HepG2 (cell line): Measurements from ENCODE around the gene USP19. TPM values are rescaled to one million over a fixed set of nuclear protein-coding genes. Genes with fewer than 3 reads are reported as not detected.

Source experiments
- ATAC-seq: fragments of 200-7000 bp; cut with Tn5 transposase; 3 replicates; pipeline ENCODE4 v1.9.1; 2020; ENCODE audit warnings: mild to moderate bottlenecking, moderate library complexity
- BruUV-seq: library from RNA; stranded (reverse); fragments of 400-500 nt; replicated peaks from 2 replicates; lab custom pipeline; 2021; lab: Mats Ljungman, UMichigan
- CTCF ChIA-PET: fragments of 300-600 bp; formaldehyde crosslinking; extraction: SDS; loops from one replicate; lab custom pipeline; 2021; ENCODE audit warnings: low total read pairs, inconsistent platforms, low intra/inter-chr PET ratio; lab: Yijun Ruan, JAX
- POLR2A ChIA-PET: fragments of 350-600 bp; sonication (Branson Sonifier 250); formaldehyde crosslinking; loops from one replicate; lab custom pipeline; 2020; ENCODE audit warnings: antibody characterized with exemption, inconsistent platforms; lab: Yijun Ruan, JAX
- DNase-seq: peaks from one replicate; pipeline ENCODE4 v3.0.0-alpha.2; 2015; ENCODE audit warnings: low spot score
- FAIRE-seq: peaks from 3 replicates; lab custom pipeline; 2011; peaks lifted over from hg19 to GRCh38; lab: Jason Lieb, UNC
- H2AFZ ChIP-seq: one replicate; pipeline ENCODE4 v1.6.1; 2011; ENCODE audit warnings: low read length, inconsistent platforms
- H3K27ac ChIP-seq: fragments of 300-600 bp; 3 replicates; pipeline ENCODE4 v1.8.0; 2011; ENCODE audit warnings: mixed run types, mild to moderate bottlenecking, mixed read lengths, low read length, inconsistent platforms; ENCODE audit not compliant: insufficient read depth; ENCODE audit errors: extremely low read length
- H3K27me3 ChIP-seq, 2 experiments: fragments of 200-600 bp in 1 of 2; 2 replicates in 1 of 2; 3 replicates in 1 of 2; pipeline versions ENCODE4 v1.6.0 to v1.8.0; 2011; ENCODE audit warnings: low read length in 2 of 2, mild to moderate bottlenecking in 2 of 2, moderate library complexity in 2 of 2, inconsistent platforms in 1 of 2; ENCODE audit not compliant: insufficient read depth in 2 of 2, control insufficient read depth in 1 of 2
- H3K36me3 ChIP-seq, 2 experiments: fragments of 200-600 bp in 1 of 2; replicated peaks in 1 of 2; 2 replicates in 1 of 2; 3 replicates in 1 of 2; pipeline versions ENCODE4 v1.5.1 to v1.8.0; 2011; ENCODE audit warnings: low read length in 2 of 2, inconsistent platforms in 1 of 2; ENCODE audit not compliant: insufficient read depth in 2 of 2, control insufficient read depth in 1 of 2
- H3K4me1 ChIP-seq: 2 replicates; pipeline ENCODE4 v1.5.1; 2012; ENCODE audit warnings: low read length, inconsistent platforms; ENCODE audit not compliant: insufficient read depth
- H3K4me2 ChIP-seq: 2 replicates; pipeline ENCODE4 v1.6.0; 2011; ENCODE audit warnings: low read depth, low read length, inconsistent platforms
- H3K4me3 ChIP-seq, 3 experiments: fragments of 200-600 bp in 1 of 3; sonication (generic), shearing (Covaris generic) in 1 of 3; replicated peaks in 1 of 3; 2 replicates each; pipeline ENCODE4 v1.5.1; 2011 to 2016; ENCODE audit warnings: low read length in 3 of 3, inconsistent platforms in 2 of 3, low read depth in 2 of 3, mild to moderate bottlenecking in 2 of 3, control low read depth in 1 of 3, mixed read lengths in 1 of 3; ENCODE audit not compliant: insufficient read depth in 1 of 3
- H3K79me2 ChIP-seq: one replicate; pipeline ENCODE4 v1.6.1; 2011; ENCODE audit warnings: low read length, inconsistent platforms; ENCODE audit not compliant: insufficient read depth
- H3K9ac ChIP-seq: 2 replicates; pipeline ENCODE4 v1.6.0; 2011; ENCODE audit warnings: mild to moderate bottlenecking, low read depth, low read length, inconsistent platforms; ENCODE audit not compliant: insufficient read depth
- H3K9me3 ChIP-seq: 2 replicates; pipeline ENCODE4 v1.5.1; 2012; ENCODE audit warnings: mild to moderate bottlenecking, low read length
- H4K20me1 ChIP-seq: 2 replicates; pipeline ENCODE4 v1.6.0; 2011; ENCODE audit warnings: inconsistent platforms, mild to moderate bottlenecking, low read length, moderate library complexity; ENCODE audit not compliant: insufficient read depth
- ZKSCAN1 ChIP-seq: fragments of 150-350 bp; IDR thresholded peaks from 2 replicates; pipeline ENCODE4 v1.6.1; 2014; ENCODE audit warnings: low read length
- ZNF510 ChIP-seq: sonication (generic); formaldehyde crosslinking; IDR thresholded peaks from 2 replicates; pipeline ENCODE4 v1.4.0; 2020; ENCODE audit warnings: low read depth, mild to moderate bottlenecking, missing genetic modification reagents
- WGBS: methylation state at CpG from one replicate; pipeline ENCODE4 v1.1.6; 2017; ENCODE audit warnings: low lambda C conversion rate; 5-methylcytosine and 5-hydroxymethylcytosine counted together
- in situ Hi-C: cut with HindIII; loops from 2 replicates; pipeline ENCODE4 v1.10.0; 2017; ENCODE audit warnings: low pct_unique_long_range_greater_than_20kb; ENCODE audit not compliant: extremely low pct_ligation_motif_present
- intact Hi-C: fragments of 100-400 bp; cut with micrococcal nuclease; formaldehyde crosslinking; loops from one replicate; pipeline ENCODE4 v1.10.0; 2022; ENCODE audit not compliant: unreplicated experiment
- polyA plus RNA-seq, 8 experiments: library from polyadenylated mRNA; depleted of rRNA in 3 of 8; stranded (reverse) in 7 of 8; unstranded in 1 of 8; fragments of >200 nt; fragmentation: Illumina TruSeq in 4 of 8; extraction: Trizol in 4 of 8; gene quantifications; 2 replicates each; pipeline versions ENCODE4 v1.2.1 to v1.2.3, GENCODE V29; 2011 to 2016; ENCODE audit warnings: low read depth in 4 of 8, missing spikeins in 1 of 8, mixed read lengths in 1 of 8; ENCODE audit not compliant: insufficient read depth in 1 of 8
- total RNA-seq, 5 experiments: library from RNA; depleted of rRNA; stranded (reverse); fragments of >200 nt; fragmentation: Illumina TruSeq; extraction: Trizol; gene quantifications; 2 replicates each; pipeline ENCODE4 v1.2.3, GENCODE V29; 2016; ENCODE audit warnings: low read depth in 1 of 5
- TF ChIP-seq, protein P1 (sequence below): sonication (generic); formaldehyde crosslinking; IDR thresholded peaks from 2 replicates; pipeline ENCODE4 v1.9.0; 2021; ENCODE audit warnings: mild to moderate bottlenecking, missing genetic modification reagents

The USP19 gene
- total and polyA plus RNA-seq, 2 of the 13 experiments (the other 11 are each of a cell fraction or from before 2014, with no cell fraction given): 28.3 to 31.7 TPM

DNA sequence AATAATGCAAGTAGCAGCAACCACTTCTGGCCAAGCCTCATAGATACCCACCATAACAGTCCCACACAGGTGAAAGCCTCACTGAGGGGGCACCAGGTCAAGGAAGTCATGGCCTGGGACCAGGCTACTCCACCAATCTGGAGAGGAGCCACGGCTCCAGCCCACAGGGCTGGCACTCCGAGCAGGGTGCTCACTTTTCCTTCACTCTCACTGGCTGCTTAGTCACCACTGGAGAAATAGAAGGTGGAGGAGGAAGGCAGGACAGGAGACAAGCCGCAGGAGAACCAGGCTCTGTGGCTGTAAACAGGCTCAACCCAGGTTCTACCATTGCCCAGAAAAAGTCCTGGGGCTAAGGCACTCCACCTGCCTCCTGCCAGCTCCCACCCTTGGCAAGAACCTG lies 1.2 kb downstream of the USP19 start:
- WGBS: 60% methylated on average over 3 of the region's 3 CpGs
- ATAC-seq: no peak

DNA sequence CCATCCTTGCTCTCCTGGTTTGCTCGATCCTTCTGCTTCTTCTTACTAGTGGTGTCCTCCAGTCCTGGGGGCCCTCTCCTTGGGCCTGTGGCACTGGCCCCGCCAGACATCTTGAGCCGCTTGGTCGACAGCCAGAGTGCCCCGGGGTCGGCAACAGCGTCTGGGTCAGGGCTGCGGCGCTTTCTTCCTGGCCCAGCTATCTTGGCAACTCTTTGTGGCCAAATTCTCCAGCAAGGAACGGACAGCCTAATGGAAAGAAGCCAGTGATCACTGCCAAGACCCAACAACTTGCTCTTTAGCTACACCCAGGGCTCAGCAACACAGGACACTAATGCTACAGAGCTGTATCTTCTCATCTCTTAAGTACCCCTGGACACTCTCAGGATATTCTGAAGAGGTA lies 1.6 kb downstream of the USP19 start:
- POLR2A ChIA-PET: interaction anchor here (2.7 to 4.3 kb wide), 4 partner anchors 11 to 90 kb away, joined by 12 to 110 read pairs (median 46); partner anchors contain the start of genes IMPDH2, LAMB2 and QRICH1
- no peak for FAIRE-seq
- H3K79me2 ChIP-seq: peaks cover 14% of the 10 kb centered on the region
- H3K27me3 ChIP-seq: no peaks in the 10 kb centered on the region; a peak in 1 of 5 replicates
- no peak overlapping the region for H2AFZ ChIP-seq
- TF ChIP-seq ZNF510 (CRISPR knock-in tag): no peak
- TF ChIP-seq, protein P1, sequence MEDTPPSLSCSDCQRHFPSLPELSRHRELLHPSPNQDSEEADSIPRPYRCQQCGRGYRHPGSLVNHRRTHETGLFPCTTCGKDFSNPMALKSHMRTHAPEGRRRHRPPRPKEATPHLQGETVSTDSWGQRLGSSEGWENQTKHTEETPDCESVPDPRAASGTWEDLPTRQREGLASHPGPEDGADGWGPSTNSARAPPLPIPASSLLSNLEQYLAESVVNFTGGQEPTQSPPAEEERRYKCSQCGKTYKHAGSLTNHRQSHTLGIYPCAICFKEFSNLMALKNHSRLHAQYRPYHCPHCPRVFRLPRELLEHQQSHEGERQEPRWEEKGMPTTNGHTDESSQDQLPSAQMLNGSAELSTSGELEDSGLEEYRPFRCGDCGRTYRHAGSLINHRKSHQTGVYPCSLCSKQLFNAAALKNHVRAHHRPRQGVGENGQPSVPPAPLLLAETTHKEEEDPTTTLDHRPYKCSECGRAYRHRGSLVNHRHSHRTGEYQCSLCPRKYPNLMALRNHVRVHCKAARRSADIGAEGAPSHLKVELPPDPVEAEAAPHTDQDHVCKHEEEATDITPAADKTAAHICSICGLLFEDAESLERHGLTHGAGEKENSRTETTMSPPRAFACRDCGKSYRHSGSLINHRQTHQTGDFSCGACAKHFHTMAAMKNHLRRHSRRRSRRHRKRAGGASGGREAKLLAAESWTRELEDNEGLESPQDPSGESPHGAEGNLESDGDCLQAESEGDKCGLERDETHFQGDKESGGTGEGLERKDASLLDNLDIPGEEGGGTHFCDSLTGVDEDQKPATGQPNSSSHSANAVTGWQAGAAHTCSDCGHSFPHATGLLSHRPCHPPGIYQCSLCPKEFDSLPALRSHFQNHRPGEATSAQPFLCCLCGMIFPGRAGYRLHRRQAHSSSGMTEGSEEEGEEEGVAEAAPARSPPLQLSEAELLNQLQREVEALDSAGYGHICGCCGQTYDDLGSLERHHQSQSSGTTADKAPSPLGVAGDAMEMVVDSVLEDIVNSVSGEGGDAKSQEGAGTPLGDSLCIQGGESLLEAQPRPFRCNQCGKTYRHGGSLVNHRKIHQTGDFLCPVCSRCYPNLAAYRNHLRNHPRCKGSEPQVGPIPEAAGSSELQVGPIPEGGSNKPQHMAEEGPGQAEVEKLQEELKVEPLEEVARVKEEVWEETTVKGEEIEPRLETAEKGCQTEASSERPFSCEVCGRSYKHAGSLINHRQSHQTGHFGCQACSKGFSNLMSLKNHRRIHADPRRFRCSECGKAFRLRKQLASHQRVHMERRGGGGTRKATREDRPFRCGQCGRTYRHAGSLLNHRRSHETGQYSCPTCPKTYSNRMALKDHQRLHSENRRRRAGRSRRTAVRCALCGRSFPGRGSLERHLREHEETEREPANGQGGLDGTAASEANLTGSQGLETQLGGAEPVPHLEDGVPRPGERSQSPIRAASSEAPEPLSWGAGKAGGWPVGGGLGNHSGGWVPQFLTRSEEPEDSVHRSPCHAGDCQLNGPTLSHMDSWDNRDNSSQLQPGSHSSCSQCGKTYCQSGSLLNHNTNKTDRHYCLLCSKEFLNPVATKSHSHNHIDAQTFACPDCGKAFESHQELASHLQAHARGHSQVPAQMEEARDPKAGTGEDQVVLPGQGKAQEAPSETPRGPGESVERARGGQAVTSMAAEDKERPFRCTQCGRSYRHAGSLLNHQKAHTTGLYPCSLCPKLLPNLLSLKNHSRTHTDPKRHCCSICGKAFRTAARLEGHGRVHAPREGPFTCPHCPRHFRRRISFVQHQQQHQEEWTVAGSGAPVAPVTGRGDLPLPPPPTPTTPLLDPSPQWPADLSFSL (CRISPR knock-in tag): no peak
- H3K36me3 ChIP-seq: peaks cover 42 to 55% of the 10 kb centered on the region in 2 experiments
- CTCF ChIA-PET: no interaction called here
- intact Hi-C loops (no loop called here), in situ Hi-C loops (no loop called here)
- WGBS: 100% methylated on average over 3 of the region's 10 CpGs
- H3K9ac ChIP-seq: peak overlapping the region; percentile 97; the same call in 1 of the 2 replicates
- peak overlapping the region in 1 of 3 experiments; percentile 95; a peak in 3 of 6 replicates for H3K4me3 ChIP-seq
- H3K9me3 ChIP-seq: no peaks in the 10 kb centered on the region
- no TSS peak for BruUV-seq
- H4K20me1 ChIP-seq: no peaks in the 10 kb centered on the region
- ATAC-seq: no peak
- peaks cover 19% of the 10 kb centered on the region for H3K4me1 ChIP-seq
- no peak overlapping the region for H3K27ac ChIP-seq
- no peak for DNase-seq
- peak overlapping the region; percentile 96 for H3K4me2 ChIP-seq

More for the DNA sequence above, 1.2 kb downstream of the USP19 start:
- H3K79me2 ChIP-seq: peaks cover 14% of the 10 kb centered on the region
- H4K20me1 ChIP-seq: no peaks in the 10 kb centered on the region
- FAIRE-seq: no peak
- no peak for TF ChIP-seq ZKSCAN1
- in situ Hi-C loops: no loop called here
- CTCF ChIA-PET: no interaction called here
- no peak for DNase-seq
- H3K27me3 ChIP-seq: no peaks in the 10 kb centered on the region; a peak in 1 of 5 replicates
- POLR2A ChIA-PET: interaction anchor here (2.7 to 4.3 kb wide), 4 partner anchors 12 to 90 kb away, joined by 12 to 110 read pairs (median 46); partner anchors contain the start of genes IMPDH2, LAMB2 and QRICH1
- H3K36me3 ChIP-seq: peaks cover 40 to 55% of the 10 kb centered on the region in 2 experiments
- H3K4me2 ChIP-seq: peak overlapping the region; percentile 96
- peak overlapping the region; percentile 97 for H3K9ac ChIP-seq
- H3K27ac ChIP-seq: no peak overlapping the region
- intact Hi-C loops: no loop called here
- H3K4me1 ChIP-seq: peaks cover 19% of the 10 kb centered on the region
- no peaks in the 10 kb centered on the region for H3K9me3 ChIP-seq
- peak overlapping the region; percentile 76 to 100 (median 95) for H3K4me3 ChIP-seq
- no TSS peak for BruUV-seq
- no peak overlapping the region for H2AFZ ChIP-seq
